Spleen (tissue), 13 donors: ENCODE measurements around the gene CIDEB. TPM values are rescaled to one million over a fixed set of nuclear protein-coding genes. Genes with fewer than 3 reads are reported as not detected.
"Not testable (repeated sequence)": the region's sequence is repeated elsewhere in the genome, so short reads cannot be mapped to it uniquely, and the experiment has no call there.

Experiments
- DNase-seq: peaks from one replicate; pipeline ENCODE4 v3.0.0-alpha.2; 2020
- H3K27ac ChIP-seq, 8 donors: fragments of 200-600 bp; sonication (generic) in 7 of 8; 1 replicate in 4 of 8; 2 replicates in 4 of 8; pipeline versions ENCODE4 v1.5.0 to v1.8.0; 2016 to 2021; ENCODE audit warnings: inconsistent platforms in 4 of 8, mild to moderate bottlenecking in 4 of 8, moderate library complexity in 1 of 8
- H3K27me3 ChIP-seq, 7 donors: fragments of 200-600 bp; sonication (generic) in 6 of 7; replicated peaks in 1 of 7; 1 replicate in 4 of 7; 2 replicates in 3 of 7; pipeline versions ENCODE4 v1.5.0 to v1.8.0; 2016 to 2021; ENCODE audit warnings: inconsistent platforms in 3 of 7, mild to moderate bottlenecking in 1 of 7
- H3K36me3 ChIP-seq, 6 donors: fragments of 200-600 bp; sonication (generic) in 5 of 6; 1 replicate in 4 of 6; 2 replicates in 2 of 6; pipeline versions ENCODE4 v1.5.0 to v1.8.0; 2016 to 2021; ENCODE audit warnings: inconsistent platforms in 2 of 6
- H3K4me1 ChIP-seq, 6 donors: fragments of 200-600 bp; sonication (generic) in 5 of 6; 1 replicate in 3 of 6; 2 replicates in 3 of 6; pipeline versions ENCODE4 v1.5.0 to v1.8.0; 2016 to 2021; ENCODE audit warnings: inconsistent platforms in 3 of 6
- H3K4me3 ChIP-seq, 8 donors: fragments of 200-600 bp; sonication (generic) in 7 of 8; 1 replicate in 4 of 8; 2 replicates in 4 of 8; pipeline versions ENCODE4 v1.5.0 to v1.8.0; 2016 to 2021; ENCODE audit warnings: inconsistent platforms in 4 of 8, mild to moderate bottlenecking in 4 of 8, moderate library complexity in 2 of 8
- H3K9me3 ChIP-seq, 8 donors: fragments of 200-600 bp; sonication (generic) in 7 of 8; 1 replicate in 4 of 8; 2 replicates in 4 of 8; pipeline versions ENCODE4 v1.5.0 to v1.8.0; 2016 to 2021; ENCODE audit warnings: inconsistent platforms in 4 of 8
- POLR2A ChIP-seq, 3 donors: fragments of 450-650 bp; IDR thresholded peaks; one replicate each; pipeline ENCODE4 v1.5.1; 2017; ENCODE audit warnings: antibody characterized with exemption in 3 of 3, mild to moderate bottlenecking in 1 of 3
- POLR2AphosphoS5 ChIP-seq, 3 donors: sonication (generic); formaldehyde crosslinking; IDR thresholded peaks; one replicate each; pipeline ENCODE4 v1.5.1; 2017; ENCODE audit warnings: antibody characterized with exemption in 3 of 3
- WGBS, 5 donors: extraction: QIAGEN DNeasy Blood & Tissue Kit in 3 of 5; methylation state at CpG; one replicate each; pipeline versions ENCODE4 v1.1.5 to v1.1.7; 2013 to 2018; 5-methylcytosine and 5-hydroxymethylcytosine counted together
- intact Hi-C: fragments of 100-400 bp; cut with DNase I; formaldehyde crosslinking; loops from one replicate; pipeline ENCODE4 v1.15.0; 2023; ENCODE audit warnings: low total_unique reads
- long read RNA-seq, 2 donors: transcript quantifications; one replicate each; lab custom pipeline, GENCODE V29; 2026
- polyA plus RNA-seq, 3 donors: library from polyadenylated mRNA; stranded (reverse); fragments of 200-250 nt; gene quantifications; one replicate each; pipeline ENCODE4 v1.2.1, GENCODE V29; 2013
- total RNA-seq, 7 donors: library from RNA; depleted of rRNA in 3 of 7; stranded (reverse); fragments of >200 nt in 3 of 7; fragmentation: NEBNext Ultra II Directional in 4 of 7; extraction: Animal tissue kit (Norgen Biotek cat#: 25700) in 4 of 7; gene quantifications; one replicate each; pipeline versions ENCODE4 v1.1.0 to v1.2.1, GENCODE V29; 2016 to 2021
- TF ChIP-seq, protein P1 (sequence below), 11 experiments: fragments of 200-600 bp in 7 of 11; fragments of 450-650 bp in 4 of 11; sonication (generic) in 4 of 11; IDR thresholded peaks in 8 of 11; conservative IDR thresholded peaks in 3 of 11; 1 replicate in 7 of 11; 2 replicates in 4 of 11; pipeline versions ENCODE4 v1.4.0 to v1.8.0; 2016 to 2021; ENCODE audit warnings: antibody characterized with exemption in 11 of 11, inconsistent platforms in 4 of 11, mild to moderate bottlenecking in 1 of 11
- donor health status: healthy with polysubstance abuse.
- donor health status: DM: no; HTN: no; CAD: no; lungs with moderate emphysema.
- donor health status: DM: no; HTN: no; CAD: no.
- donor health status: Bipolar disorder and iron deficiency.
- donor health status: healthy.
- donor health status: DM: no; HTN: no; CAD: no.
- donor health status: DM: yes; HTN: yes; CAD: no.

CIDEB gene, protein sequence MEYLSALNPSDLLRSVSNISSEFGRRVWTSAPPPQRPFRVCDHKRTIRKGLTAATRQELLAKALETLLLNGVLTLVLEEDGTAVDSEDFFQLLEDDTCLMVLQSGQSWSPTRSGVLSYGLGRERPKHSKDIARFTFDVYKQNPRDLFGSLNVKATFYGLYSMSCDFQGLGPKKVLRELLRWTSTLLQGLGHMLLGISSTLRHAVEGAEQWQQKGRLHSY
- total RNA-seq, result 100 to 1,000 TPM in 2 of 7 donors, 10 to 100 TPM in 5; 54.0 to 145 (median 88.8) TPM
- 10 to 100 TPM; 31.0 to 33.6 (median 31.4) TPM for polyA plus RNA-seq
- long read RNA-seq, donor 1, transcript CIDEB-201 (7 exons, 2,294 nt), result major isoform, 6 of 8 reads
- long read RNA-seq, donor 1, partial matches to known transcripts, result 0 of 8 reads
- long read RNA-seq, donor 1, other reads (novel, unspliced or antisense), result 0 of 8 reads
- long read RNA-seq, donor 2, transcript CIDEB-201 (7 exons, 2,294 nt), result major isoform, 5 of 12 reads
- long read RNA-seq, donor 2, partial matches to known transcripts, result 5 of 12 reads
- long read RNA-seq, donor 2, other reads (novel, unspliced or antisense), result 0 of 12 reads

DNA sequence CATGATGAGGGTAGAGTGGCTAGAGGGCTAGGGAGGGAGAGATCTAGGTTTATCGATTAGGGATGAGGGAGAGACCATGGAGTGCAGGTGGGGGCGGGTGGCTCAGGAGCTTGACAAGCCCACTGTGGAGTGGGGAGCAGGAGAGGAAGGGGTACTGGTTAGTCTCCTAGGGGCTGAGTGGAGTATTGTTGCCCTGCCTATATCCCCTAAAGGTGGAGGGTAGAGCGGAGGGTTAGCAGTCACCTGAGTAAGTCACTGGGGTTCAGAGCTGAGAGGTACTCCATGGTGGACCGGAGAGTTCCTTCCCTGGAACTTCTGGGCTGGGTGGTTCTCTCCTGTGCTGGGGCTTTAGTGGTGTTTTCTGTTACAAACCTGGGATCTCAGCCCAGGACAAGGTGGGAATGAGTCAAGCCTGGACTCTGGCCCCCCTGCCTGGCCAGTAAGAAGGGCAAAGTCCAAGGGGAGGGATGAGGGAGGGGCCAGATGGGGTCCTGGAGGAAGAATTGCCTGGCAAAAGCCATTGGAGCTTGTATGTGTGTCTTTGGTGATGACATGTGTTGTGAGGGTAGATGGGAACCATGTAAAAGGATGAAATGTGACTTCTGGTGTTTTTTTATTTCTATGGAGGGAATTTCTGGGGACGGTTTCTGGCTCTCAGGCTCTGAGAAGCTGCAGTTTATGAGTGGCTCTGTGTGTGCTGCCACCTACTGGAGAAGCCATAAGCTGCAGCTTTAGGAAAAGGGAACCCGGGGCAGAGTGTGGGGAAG, at the start of gene CIDEB:
TSS of gene CIDEB (minus strand) at position 403 of the 767 bp plus-strand sequence. CDS start at position 284, 119 bp downstream.
- TF ChIP-seq POLR2A (IDR thresholded peaks at IDR 0.05) (no peak), POLR2AphosphoS5 (IDR thresholded peaks at IDR 0.05) (peak in 1 of 3 donors; percentile 58)
- TF ChIP-seq, protein P1, sequence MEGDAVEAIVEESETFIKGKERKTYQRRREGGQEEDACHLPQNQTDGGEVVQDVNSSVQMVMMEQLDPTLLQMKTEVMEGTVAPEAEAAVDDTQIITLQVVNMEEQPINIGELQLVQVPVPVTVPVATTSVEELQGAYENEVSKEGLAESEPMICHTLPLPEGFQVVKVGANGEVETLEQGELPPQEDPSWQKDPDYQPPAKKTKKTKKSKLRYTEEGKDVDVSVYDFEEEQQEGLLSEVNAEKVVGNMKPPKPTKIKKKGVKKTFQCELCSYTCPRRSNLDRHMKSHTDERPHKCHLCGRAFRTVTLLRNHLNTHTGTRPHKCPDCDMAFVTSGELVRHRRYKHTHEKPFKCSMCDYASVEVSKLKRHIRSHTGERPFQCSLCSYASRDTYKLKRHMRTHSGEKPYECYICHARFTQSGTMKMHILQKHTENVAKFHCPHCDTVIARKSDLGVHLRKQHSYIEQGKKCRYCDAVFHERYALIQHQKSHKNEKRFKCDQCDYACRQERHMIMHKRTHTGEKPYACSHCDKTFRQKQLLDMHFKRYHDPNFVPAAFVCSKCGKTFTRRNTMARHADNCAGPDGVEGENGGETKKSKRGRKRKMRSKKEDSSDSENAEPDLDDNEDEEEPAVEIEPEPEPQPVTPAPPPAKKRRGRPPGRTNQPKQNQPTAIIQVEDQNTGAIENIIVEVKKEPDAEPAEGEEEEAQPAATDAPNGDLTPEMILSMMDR (IDR thresholded peaks at IDR 0.05 in 8 of 11, conservative IDR thresholded peaks at IDR 0.05 in 3 of 11), result peak; percentile 79 to 97 (median 94)
- H3K9me3 ChIP-seq, result no peaks in the 10 kb centered on the region
- H3K4me3 ChIP-seq, result peak within 1 kb of the TSS in 3 of 8 donors; percentile 73 to 87 (median 79)
- H3K36me3 ChIP-seq, result peaks cover 4 to 70% (median 52%) of the 10 kb centered on the region in 6 donors
- H3K4me1 ChIP-seq, result peaks cover 31 to 94% (median 72%) of the 10 kb centered on the region in 6 donors
- no peaks in the 10 kb centered on the region for H3K27me3 ChIP-seq
- peak; percentile 86 for DNase-seq
- intact Hi-C loops, result no loop called here
- H3K27ac ChIP-seq, result peak within 1 kb of the TSS in 7 of 8 donors; percentile 9 to 98 (median 97)
- 59 to 64% (median 63%) methylated on average over 6 of the region's 6 CpGs for WGBS, 5 donors

DNA sequence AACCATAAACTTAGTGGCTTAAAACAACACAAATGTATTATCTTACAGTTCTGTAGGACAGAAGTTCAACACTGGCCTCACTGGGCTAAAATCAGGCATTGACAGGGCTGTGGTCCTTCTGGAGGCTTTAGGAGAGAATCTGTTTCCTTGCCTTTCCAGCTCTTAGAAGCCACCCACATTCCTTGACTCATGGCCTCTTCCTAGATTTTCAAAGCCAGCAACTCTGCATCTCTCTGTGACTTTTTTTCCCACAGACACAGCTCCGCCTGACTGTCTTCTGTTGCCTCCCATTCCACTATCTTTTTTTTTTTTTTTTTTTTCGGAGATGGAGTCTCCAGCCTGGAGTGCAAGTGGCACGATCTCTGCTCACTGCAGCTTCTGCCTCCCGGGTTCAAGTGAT, 48.4 kb upstream of the CIDEB start:
- TF ChIP-seq, protein P1 (IDR thresholded peaks at IDR 0.05 in 8 of 11, conservative IDR thresholded peaks at IDR 0.05 in 3 of 11), result no peak
- TF ChIP-seq POLR2A (IDR thresholded peaks at IDR 0.05), result no peak
- TF ChIP-seq POLR2AphosphoS5 (IDR thresholded peaks at IDR 0.05), result no peak
- H3K4me1 ChIP-seq, result no peaks in the 10 kb centered on the region
- no peak overlapping the region for H3K27ac ChIP-seq
- peaks cover 0 to 4% (median 0%) of the 10 kb centered on the region in 8 donors for H3K9me3 ChIP-seq
- no peaks in the 10 kb centered on the region for H3K36me3 ChIP-seq
- H3K4me3 ChIP-seq, result no peak overlapping the region
- intact Hi-C loops, result no loop called here
- H3K27me3 ChIP-seq, result peaks cover 0 to 25% (median 0%) of the 10 kb centered on the region in 7 donors
- WGBS, 5 donors, result 85 to 99% (median 91%) methylated on average over 4 of the region's 4 CpGs
- DNase-seq, result no peak

DNA sequence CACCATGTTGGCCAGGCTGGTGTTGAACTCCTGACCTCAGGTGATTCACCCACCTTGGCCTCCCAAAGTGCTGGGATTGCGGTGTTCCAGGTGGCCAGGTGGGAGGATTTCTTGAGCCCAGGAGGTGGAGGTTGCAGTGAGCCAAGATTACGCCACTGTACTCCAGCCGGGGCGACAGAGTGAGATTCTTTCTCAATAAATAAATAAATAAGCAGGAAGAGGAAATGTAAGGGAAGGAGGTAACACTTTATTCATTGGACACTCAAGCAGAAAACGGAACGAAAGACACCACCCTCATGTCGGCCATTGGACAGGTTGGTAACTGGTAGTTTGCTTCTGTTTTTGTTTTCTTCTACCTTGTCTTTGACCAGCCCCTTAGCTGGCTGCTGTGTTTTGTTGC, 47.2 kb upstream of the CIDEB start:
- WGBS, 5 donors, result 71 to 85% (median 80%) methylated on average over 7 of the region's 7 CpGs
- no peak for TF ChIP-seq POLR2AphosphoS5 (IDR thresholded peaks at IDR 0.05)
- TF ChIP-seq POLR2A (IDR thresholded peaks at IDR 0.05), result no peak
- TF ChIP-seq, protein P1 (IDR thresholded peaks at IDR 0.05 in 8 of 11, conservative IDR thresholded peaks at IDR 0.05 in 3 of 11), result no peak
- Histone ChIP-seq H3K27ac (no peak overlapping the region), H3K4me3 (no peak overlapping the region), H3K27me3 (peaks cover 0 to 37% (median 0%) of the 10 kb centered on the region in 7 donors), H3K36me3 (no peaks in the 10 kb centered on the region), H3K9me3 (peaks cover 0 to under 1% (median 0%) of the 10 kb centered on the region in 8 donors), H3K4me1 (no peaks in the 10 kb centered on the region)
- intact Hi-C loops, result no loop called here
- DNase-seq, result no peak

DNA sequence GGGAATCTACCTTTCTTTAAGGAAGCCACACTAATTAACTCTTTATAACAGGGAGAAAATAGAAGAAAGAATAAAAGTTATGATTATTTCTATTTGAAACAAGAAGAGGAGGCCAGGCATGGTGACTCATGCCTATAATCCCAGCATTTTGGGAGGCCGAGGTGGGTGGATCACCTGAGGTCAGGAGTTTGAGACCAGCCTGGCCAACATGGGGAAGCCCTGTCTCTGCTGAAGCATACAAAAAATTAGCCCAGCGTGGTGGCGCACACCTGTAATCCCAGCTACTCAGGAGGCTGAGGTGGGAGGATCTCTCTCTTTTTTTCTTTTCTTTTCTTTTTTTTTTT, 46.7 kb upstream of the CIDEB start:
- H3K27ac ChIP-seq, DNase-seq, H3K36me3 ChIP-seq, H3K4me3 ChIP-seq, H3K9me3 ChIP-seq, H3K4me1 ChIP-seq, intact Hi-C loops: not testable (repeated sequence)
- 77 to 95% (median 91%) methylated on average over 3 of the region's 3 CpGs for WGBS, 5 donors
- peaks cover 0 to 37% (median 0%) of the 10 kb centered on the region in 7 donors for H3K27me3 ChIP-seq
